ENCODE data around the gene CRTC2. TPM values are rescaled to one million over a fixed set of nuclear protein-coding genes. Genes with fewer than 3 reads are reported as not detected.
"Not testable (repeated sequence)": the region's sequence is repeated elsewhere in the genome, so short reads cannot be mapped to it uniquely, and the experiment has no call there.

Gene CRTC2, protein sequence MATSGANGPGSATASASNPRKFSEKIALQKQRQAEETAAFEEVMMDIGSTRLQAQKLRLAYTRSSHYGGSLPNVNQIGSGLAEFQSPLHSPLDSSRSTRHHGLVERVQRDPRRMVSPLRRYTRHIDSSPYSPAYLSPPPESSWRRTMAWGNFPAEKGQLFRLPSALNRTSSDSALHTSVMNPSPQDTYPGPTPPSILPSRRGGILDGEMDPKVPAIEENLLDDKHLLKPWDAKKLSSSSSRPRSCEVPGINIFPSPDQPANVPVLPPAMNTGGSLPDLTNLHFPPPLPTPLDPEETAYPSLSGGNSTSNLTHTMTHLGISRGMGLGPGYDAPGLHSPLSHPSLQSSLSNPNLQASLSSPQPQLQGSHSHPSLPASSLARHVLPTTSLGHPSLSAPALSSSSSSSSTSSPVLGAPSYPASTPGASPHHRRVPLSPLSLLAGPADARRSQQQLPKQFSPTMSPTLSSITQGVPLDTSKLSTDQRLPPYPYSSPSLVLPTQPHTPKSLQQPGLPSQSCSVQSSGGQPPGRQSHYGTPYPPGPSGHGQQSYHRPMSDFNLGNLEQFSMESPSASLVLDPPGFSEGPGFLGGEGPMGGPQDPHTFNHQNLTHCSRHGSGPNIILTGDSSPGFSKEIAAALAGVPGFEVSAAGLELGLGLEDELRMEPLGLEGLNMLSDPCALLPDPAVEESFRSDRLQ
- total RNA-seq, result 10 to 100 TPM in 1 of 2 donors, 1 to 10 TPM in 1; 5.8 to 12.7 TPM
- polyA plus RNA-seq (ENCODE audit: insufficient read length in 2 of 2), result 10 to 100 TPM; 35.2 to 53.1 TPM
- long read RNA-seq, donor 1, partial matches to known transcripts, result 0 of 2 reads
- long read RNA-seq, donor 1, other reads (novel, unspliced or antisense), result 0 of 2 reads
- long read RNA-seq, donor 2, partial matches to known transcripts, result 0 of 2 reads
- long read RNA-seq, donor 2, other reads (novel, unspliced or antisense), result 0 of 2 reads
- long read RNA-seq, donor 3, partial matches to known transcripts, result 0 of 2 reads
- long read RNA-seq, donor 3, other reads (novel, unspliced or antisense), result 0 of 2 reads
- long read RNA-seq, donor 4, partial matches to known transcripts, result 31 of 32 reads
- long read RNA-seq, donor 4, other reads (novel, unspliced or antisense), result 0 of 32 reads

DNA sequence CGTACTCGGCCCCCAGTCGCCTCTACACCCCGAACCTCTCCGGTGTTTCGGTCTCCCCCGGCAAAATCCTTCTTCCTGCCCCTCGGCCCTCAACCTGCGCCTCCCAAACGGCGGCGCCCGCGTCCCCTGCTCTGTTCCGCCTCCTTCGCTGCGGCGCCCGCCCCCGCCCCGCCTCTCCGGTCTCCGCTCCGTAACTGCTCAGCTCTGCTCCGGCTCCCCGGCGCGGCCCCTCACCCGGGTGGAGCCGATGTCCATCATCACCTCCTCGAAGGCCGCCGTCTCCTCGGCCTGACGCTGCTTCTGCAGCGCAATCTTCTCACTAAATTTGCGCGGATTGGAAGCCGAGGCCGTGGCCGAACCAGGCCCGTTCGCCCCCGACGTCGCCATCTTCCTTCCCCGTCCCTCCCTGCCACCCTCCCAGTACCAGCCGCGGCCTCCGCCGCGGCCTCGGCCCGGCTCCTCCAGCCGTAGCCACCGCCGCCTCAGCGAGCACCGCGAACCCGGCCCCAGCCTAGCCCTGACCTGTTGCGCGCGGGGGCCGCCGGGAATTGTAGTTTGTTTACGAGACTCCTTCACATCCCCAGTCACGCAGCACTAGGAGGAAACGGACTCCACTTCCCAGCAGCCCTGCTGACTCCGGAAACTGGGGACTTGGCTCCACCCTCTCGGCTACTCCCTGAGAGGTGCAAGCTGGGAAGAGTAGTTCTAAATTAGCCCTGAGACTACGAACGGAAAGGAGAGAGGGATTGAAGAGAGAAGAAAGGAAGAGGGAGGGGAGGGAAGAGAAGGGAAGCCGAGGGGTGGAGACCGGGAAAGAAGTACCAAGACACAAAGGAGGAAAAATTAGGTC is at the start of gene CRTC2:
Gene CRTC2 (minus strand): TSS at position 502 of the 850 bp plus-strand sequence. CDS start 115 bp downstream, at position 387.
- 0% methylated on average over 66 of the region's 75 CpGs for WGBS (ENCODE audit: insufficient coverage)

DNA sequence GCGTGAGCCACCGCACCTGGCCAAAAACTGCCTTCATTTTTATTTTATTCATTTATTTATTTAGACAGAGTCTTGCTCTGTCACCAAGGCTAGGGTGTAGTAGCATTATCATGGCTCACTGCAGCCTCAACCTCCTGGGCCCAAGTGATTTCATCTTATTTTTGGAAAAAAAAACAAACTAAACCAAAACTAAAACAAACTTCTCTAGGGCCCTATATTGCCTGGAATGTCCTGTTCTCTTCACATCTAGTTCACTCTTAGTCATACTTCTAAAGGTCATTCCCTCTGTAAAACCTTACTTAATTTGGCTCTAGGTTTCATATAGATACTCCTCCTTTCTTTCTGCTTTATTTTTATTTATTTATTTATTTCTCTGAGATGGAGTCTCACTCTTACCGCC is 47.7 kb upstream of the CRTC2 start:
- no peaks in the 10 kb centered on the region for H3K36me3 ChIP-seq (ENCODE audit: control insufficient read depth, insufficient read depth, low read length)

More for the DNA sequence above, at the start of gene CRTC2:
- peak; percentile 89 to 100 (median 97) for DNase-seq (ENCODE audit: low read depth in 4 of 6, low spot score in 6 of 6)
- Histone ChIP-seq H3K4me1 (ENCODE audit: control insufficient read depth, insufficient read depth, low read length) (peaks cover 42% of the 10 kb centered on the region), H3K4me3 (ENCODE audit: low read depth, low read length) (peak within 1 kb of the TSS; percentile 84), H3K9me3 (ENCODE audit: control insufficient read depth, insufficient read depth, low read length) (no peaks in the 10 kb centered on the region), H3K36me3 (ENCODE audit: control insufficient read depth, insufficient read depth, low read length) (peaks cover 40% of the 10 kb centered on the region), H3K27ac (ENCODE audit: low read depth, low read length) (peak within 1 kb of the TSS; percentile 82), H3K27me3 (ENCODE audit: control insufficient read depth, insufficient read depth, low read length) (no peaks in the 10 kb centered on the region)

DNA sequence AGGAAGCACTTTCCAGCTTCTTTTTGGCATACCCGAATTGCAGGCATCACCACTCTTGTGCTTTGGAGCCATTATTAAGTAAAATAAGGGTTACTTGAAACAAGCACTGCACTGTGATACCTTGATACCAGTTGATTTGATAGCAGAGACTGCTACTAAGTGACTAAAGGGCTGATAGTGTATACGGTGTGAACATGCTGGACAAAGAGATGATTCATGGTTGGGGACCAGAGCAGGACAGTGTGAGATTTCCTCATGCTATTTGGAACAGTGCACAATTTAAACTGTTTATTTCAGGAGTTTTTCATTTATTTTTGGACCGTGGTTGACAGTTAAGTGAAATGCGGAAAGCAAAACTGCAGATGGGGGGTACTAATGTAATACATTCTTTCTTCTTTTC is 42.0 kb upstream of the CRTC2 start:
- H3K4me3 ChIP-seq (ENCODE audit: low read depth, low read length), result no peak overlapping the region
- no peaks in the 10 kb centered on the region for H3K4me1 ChIP-seq (ENCODE audit: control insufficient read depth, insufficient read depth, low read length)
- WGBS (ENCODE audit: insufficient coverage), result 73% methylated on average over 1 of the region's 4 CpGs
- no peaks in the 10 kb centered on the region for H3K27me3 ChIP-seq (ENCODE audit: control insufficient read depth, insufficient read depth, low read length)
- no peaks in the 10 kb centered on the region for H3K9me3 ChIP-seq (ENCODE audit: control insufficient read depth, insufficient read depth, low read length)
- H3K36me3 ChIP-seq (ENCODE audit: control insufficient read depth, insufficient read depth, low read length), result peaks cover 9% of the 10 kb centered on the region
- no peak for DNase-seq (ENCODE audit: low read depth in 4 of 6, low spot score in 6 of 6)
- no peak overlapping the region for H3K27ac ChIP-seq (ENCODE audit: low read depth, low read length)

More for the DNA sequence above, 47.7 kb upstream of the CRTC2 start:
- H3K4me1 ChIP-seq (ENCODE audit: control insufficient read depth, insufficient read depth, low read length), result no peaks in the 10 kb centered on the region
- H3K27ac ChIP-seq (ENCODE audit: low read depth, low read length), result no peak overlapping the region
- no peak overlapping the region for H3K4me3 ChIP-seq (ENCODE audit: low read depth, low read length)
- H3K27me3 ChIP-seq (ENCODE audit: control insufficient read depth, insufficient read depth, low read length), result no peaks in the 10 kb centered on the region
- no peaks in the 10 kb centered on the region for H3K9me3 ChIP-seq (ENCODE audit: control insufficient read depth, insufficient read depth, low read length)
- DNase-seq (ENCODE audit: low read depth in 4 of 6, low spot score in 6 of 6), result no peak
- WGBS (ENCODE audit: insufficient coverage), result no CpG with 5 or more reads among the region's 3 CpGs

DNA sequence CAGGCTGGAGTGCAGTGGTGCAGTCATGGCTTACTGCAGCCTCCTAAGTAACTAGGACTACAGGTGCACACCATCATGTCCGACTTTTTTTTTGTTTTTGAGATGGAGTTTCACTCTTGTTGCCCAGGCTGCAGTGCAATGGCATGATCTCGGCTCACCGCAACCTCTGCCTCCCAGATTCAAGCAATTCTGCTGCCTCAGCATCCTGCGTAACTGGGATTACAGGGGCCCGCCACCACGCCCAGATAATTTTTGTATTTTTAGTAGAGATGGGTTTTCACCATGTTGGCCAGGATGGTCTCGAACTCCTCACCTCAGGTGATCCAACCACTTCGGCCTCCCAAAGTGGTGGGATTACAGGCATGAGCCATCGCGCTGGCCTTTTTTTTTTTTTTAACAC is 38.5 kb upstream of the CRTC2 start:
- not testable (repeated sequence) for H3K4me1 ChIP-seq (ENCODE audit: control insufficient read depth, insufficient read depth, low read length); H3K27ac ChIP-seq (ENCODE audit: low read depth, low read length); DNase-seq (ENCODE audit: low read depth in 4 of 6, low spot score in 6 of 6); H3K4me3 ChIP-seq (ENCODE audit: low read depth, low read length); H3K27me3 ChIP-seq (ENCODE audit: control insufficient read depth, insufficient read depth, low read length); H3K9me3 ChIP-seq (ENCODE audit: control insufficient read depth, insufficient read depth, low read length)
- peaks cover 42% of the 10 kb centered on the region for H3K36me3 ChIP-seq (ENCODE audit: control insufficient read depth, insufficient read depth, low read length)
- 89% methylated on average over 3 of the region's 10 CpGs for WGBS (ENCODE audit: insufficient coverage)

DNA sequence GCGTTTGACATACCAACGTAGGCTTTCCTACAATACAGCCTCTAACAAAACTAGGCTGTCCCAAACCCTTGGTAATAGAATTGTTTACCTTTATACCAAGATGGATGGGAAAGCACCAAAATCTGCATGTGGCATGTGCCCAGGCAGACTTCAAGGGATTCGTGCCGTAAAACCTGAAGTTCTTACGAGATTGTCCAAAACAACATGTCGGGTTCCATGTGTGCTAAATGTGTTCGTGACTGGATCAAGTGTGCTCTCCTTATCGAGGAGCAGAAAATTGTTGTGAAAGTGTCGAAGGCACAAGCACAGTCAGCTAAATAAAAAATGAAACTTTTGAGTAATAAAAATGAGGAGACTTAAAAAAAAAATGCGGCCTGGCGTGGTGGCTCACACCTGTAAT is 37.2 kb upstream of the CRTC2 start:
- DNase-seq (ENCODE audit: low read depth in 4 of 6, low spot score in 6 of 6), result no peak
- peaks cover 5% of the 10 kb centered on the region for H3K4me1 ChIP-seq (ENCODE audit: control insufficient read depth, insufficient read depth, low read length)
- H3K36me3 ChIP-seq (ENCODE audit: control insufficient read depth, insufficient read depth, low read length), result peaks cover 42% of the 10 kb centered on the region
- no peaks in the 10 kb centered on the region for H3K9me3 ChIP-seq (ENCODE audit: control insufficient read depth, insufficient read depth, low read length)
- no peaks in the 10 kb centered on the region for H3K27me3 ChIP-seq (ENCODE audit: control insufficient read depth, insufficient read depth, low read length)
- 94% methylated on average over 8 of the region's 11 CpGs for WGBS (ENCODE audit: insufficient coverage)
- H3K27ac ChIP-seq (ENCODE audit: low read depth, low read length), result no peak overlapping the region
- H3K4me3 ChIP-seq (ENCODE audit: low read depth, low read length), result no peak overlapping the region

DNA sequence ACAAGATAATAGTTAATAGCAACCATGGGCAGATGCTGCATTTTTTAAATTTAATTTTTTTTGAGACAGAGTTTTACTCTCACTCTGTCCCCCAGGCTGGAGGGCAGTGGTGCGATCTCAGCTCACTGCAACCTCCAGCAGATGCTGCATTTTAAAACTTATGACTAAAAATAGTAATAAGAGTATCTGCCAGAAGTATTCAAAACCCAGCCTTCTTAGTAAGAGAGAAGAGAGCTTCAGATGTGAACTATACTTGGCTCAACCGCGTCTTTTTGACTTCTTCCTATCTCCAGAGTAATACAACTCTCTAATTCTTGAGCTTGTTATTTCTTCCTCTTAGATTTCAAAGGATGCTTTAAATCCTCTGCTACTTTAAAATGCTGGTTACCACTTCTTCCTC is 36.8 kb upstream of the CRTC2 start:
- Histone ChIP-seq H3K27me3 (ENCODE audit: control insufficient read depth, insufficient read depth, low read length) (no peaks in the 10 kb centered on the region), H3K4me3 (ENCODE audit: low read depth, low read length) (no peak overlapping the region), H3K27ac (ENCODE audit: low read depth, low read length) (no peak overlapping the region), H3K9me3 (ENCODE audit: control insufficient read depth, insufficient read depth, low read length) (no peaks in the 10 kb centered on the region), H3K4me1 (ENCODE audit: control insufficient read depth, insufficient read depth, low read length) (peaks cover 6% of the 10 kb centered on the region), H3K36me3 (ENCODE audit: control insufficient read depth, insufficient read depth, low read length) (peaks cover 42% of the 10 kb centered on the region)
- 100% methylated on average over 2 of the region's 3 CpGs for WGBS (ENCODE audit: insufficient coverage)
- DNase-seq (ENCODE audit: low read depth in 4 of 6, low spot score in 6 of 6), result no peak

DNA sequence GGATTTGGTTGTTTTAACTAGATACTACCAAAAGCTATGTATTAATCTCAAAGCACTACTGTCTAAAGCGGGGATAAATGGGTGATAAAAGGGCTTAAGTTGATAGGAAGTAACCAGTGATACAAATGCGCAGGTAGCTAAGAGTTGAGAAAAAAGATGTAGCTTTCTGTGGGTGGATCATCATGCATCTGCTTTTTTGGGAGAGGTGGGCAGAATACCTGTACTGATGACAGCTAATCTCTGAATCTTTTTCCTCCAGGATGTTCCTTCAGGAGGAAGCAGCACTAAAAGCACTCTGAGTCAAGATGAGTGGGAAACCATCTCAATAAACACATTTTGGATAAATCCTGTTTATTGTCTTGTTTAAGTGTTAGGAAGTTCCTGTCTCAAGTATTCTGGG is 33.4 kb upstream of the CRTC2 start:
- Histone ChIP-seq H3K36me3 (ENCODE audit: control insufficient read depth, insufficient read depth, low read length) (peaks cover 41% of the 10 kb centered on the region), H3K4me1 (ENCODE audit: control insufficient read depth, insufficient read depth, low read length) (peaks cover 12% of the 10 kb centered on the region), H3K27me3 (ENCODE audit: control insufficient read depth, insufficient read depth, low read length) (no peaks in the 10 kb centered on the region), H3K4me3 (ENCODE audit: low read depth, low read length) (no peak overlapping the region), H3K9me3 (ENCODE audit: control insufficient read depth, insufficient read depth, low read length) (no peaks in the 10 kb centered on the region), H3K27ac (ENCODE audit: low read depth, low read length) (no peak overlapping the region)
- no peak for DNase-seq (ENCODE audit: low read depth in 4 of 6, low spot score in 6 of 6)
- WGBS (ENCODE audit: insufficient coverage), result 100% methylated on average over 1 of the region's 2 CpGs

DNA sequence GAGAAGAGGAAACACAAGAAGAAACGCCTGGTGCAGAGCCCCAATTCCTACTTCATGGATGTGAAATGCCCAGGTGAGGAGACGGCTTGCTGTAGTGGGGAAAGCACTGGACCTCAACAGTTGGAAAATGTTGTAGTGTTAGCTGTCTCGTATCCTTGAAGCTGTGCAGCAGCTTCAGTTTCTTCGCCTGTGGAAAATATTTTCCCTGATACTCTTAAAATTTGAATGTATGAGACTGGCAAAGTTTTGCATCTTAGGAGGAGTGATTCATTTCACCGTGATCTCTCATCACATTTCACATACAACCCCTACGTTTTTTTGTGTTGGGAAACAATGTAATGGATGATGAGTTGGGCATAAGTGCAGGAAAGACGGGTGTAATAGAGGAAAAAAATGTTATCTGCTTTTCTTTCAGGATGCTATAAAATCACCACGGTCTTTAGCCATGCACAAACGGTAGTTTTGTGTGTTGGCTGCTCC is 32.8 kb upstream of the CRTC2 start:
- Histone ChIP-seq H3K27me3 (ENCODE audit: control insufficient read depth, insufficient read depth, low read length) (no peaks in the 10 kb centered on the region), H3K27ac (ENCODE audit: low read depth, low read length) (peak overlapping the region; percentile 89), H3K9me3 (ENCODE audit: control insufficient read depth, insufficient read depth, low read length) (no peaks in the 10 kb centered on the region), H3K36me3 (ENCODE audit: control insufficient read depth, insufficient read depth, low read length) (peaks cover 36% of the 10 kb centered on the region), H3K4me1 (ENCODE audit: control insufficient read depth, insufficient read depth, low read length) (peaks cover 14% of the 10 kb centered on the region), H3K4me3 (ENCODE audit: low read depth, low read length) (peak overlapping the region; percentile 98)
- no peak for DNase-seq (ENCODE audit: low read depth in 4 of 6, low spot score in 6 of 6)
- 22% methylated on average over 3 of the region's 9 CpGs for WGBS (ENCODE audit: insufficient coverage)
